Kidney (tissue), 14 donors: ENCODE data around the gene HDAC6. TPM values are rescaled to one million over a fixed set of nuclear protein-coding genes. Genes with fewer than 3 reads are reported as not detected.

Experiments
- DNase-seq, 5 donors: peaks; one replicate each; pipeline ENCODE4 v3.0.0-alpha.2; 2013 to 2020
- FAIRE-seq: peaks from 2 replicates; lab custom pipeline; 2012; peaks lifted over from hg19 to GRCh38; lab: Jason Lieb, UNC
- H3K27ac ChIP-seq, 2 donors: one replicate each; pipeline ENCODE4 v1.7.0; 2013; ENCODE audit warnings: low read depth in 2 of 2, low read length in 2 of 2, inconsistent platforms in 1 of 2
- H3K27me3 ChIP-seq: one replicate; pipeline ENCODE4 v1.7.1; 2013; ENCODE audit warnings: low read length, inconsistent platforms; ENCODE audit not compliant: control insufficient read depth, insufficient read depth
- H3K36me3 ChIP-seq, 3 donors: one replicate each; pipeline versions ENCODE4 v1.7.0 to v1.7.1; 2013; ENCODE audit warnings: low read length in 3 of 3, control low read depth in 1 of 3, inconsistent platforms in 1 of 3; ENCODE audit not compliant: insufficient read depth in 3 of 3, control insufficient read depth in 2 of 3
- H3K4me1 ChIP-seq, 3 donors: one replicate each; pipeline versions ENCODE4 v1.7.0 to v1.7.1; 2013; ENCODE audit warnings: low read length in 3 of 3, inconsistent platforms in 1 of 3, low read depth in 1 of 3; ENCODE audit not compliant: control insufficient read depth in 2 of 3, insufficient read depth in 2 of 3
- H3K4me3 ChIP-seq, 3 donors: one replicate each; pipeline versions ENCODE4 v1.7.0 to v1.8.1; 2013; ENCODE audit warnings: low read length in 3 of 3, control low read depth in 1 of 3, inconsistent platforms in 1 of 3
- H3K9ac ChIP-seq, 3 donors: one replicate each; pipeline versions ENCODE4 v1.7.0 to v1.7.1; 2013; ENCODE audit warnings: low read length in 3 of 3, control low read depth in 1 of 3, inconsistent platforms in 1 of 3
- H3K9me3 ChIP-seq, 3 donors: one replicate each; pipeline versions ENCODE4 v1.7.0 to v1.7.1; 2013; ENCODE audit warnings: low read length in 3 of 3, control low read depth in 1 of 3, inconsistent platforms in 1 of 3; ENCODE audit not compliant: control insufficient read depth in 2 of 3, insufficient read depth in 1 of 3
- intact Hi-C: fragments of 100-400 bp; cut with DNase I; formaldehyde crosslinking; loops from one replicate; pipeline ENCODE4 v1.11.1; 2022
- polyA plus RNA-seq: library from polyadenylated mRNA; stranded (reverse); fragments of 350-450 nt; fragmentation: Illumina TruSeq; extraction: RNeasy Lipid Tissue Mini Kit (QIAGEN cat#74804); gene quantifications from one replicate; pipeline ENCODE4 v1.2.3, GENCODE V29; 2014; ENCODE audit warnings: low read depth, low replicate concordance; ENCODE audit not compliant: insufficient read depth
- total RNA-seq: library from RNA; stranded (reverse); fragmentation: NEBNext Ultra II Directional; extraction: Animal tissue kit (Norgen Biotek cat#: 25700); gene quantifications from one replicate; pipeline ENCODE4 v1.2.1, GENCODE V29; 2021
- TF ChIP-seq, protein P1 (sequence below): IDR thresholded peaks from 3 replicates; pipeline ENCODE4 v1.5.1; 2012; ENCODE audit warnings: mild to moderate bottlenecking, moderate library complexity, borderline replicate concordance; ENCODE audit not compliant: insufficient read depth; ENCODE audit errors: extremely low read depth
- donor health status: control.
- donor health status: control.
- donor health status: control.
- donor health status: control.
- donor health status: control.
- donor health status: DM: yes; HTN: yes; CAD: no.
- donor health status: Normal renal cell carcinoma (clear cell type).

HDAC6 gene
- total and polyA plus RNA-seq, 2 donors from 2014 or later: 96.9 to 123 TPM

DNA sequence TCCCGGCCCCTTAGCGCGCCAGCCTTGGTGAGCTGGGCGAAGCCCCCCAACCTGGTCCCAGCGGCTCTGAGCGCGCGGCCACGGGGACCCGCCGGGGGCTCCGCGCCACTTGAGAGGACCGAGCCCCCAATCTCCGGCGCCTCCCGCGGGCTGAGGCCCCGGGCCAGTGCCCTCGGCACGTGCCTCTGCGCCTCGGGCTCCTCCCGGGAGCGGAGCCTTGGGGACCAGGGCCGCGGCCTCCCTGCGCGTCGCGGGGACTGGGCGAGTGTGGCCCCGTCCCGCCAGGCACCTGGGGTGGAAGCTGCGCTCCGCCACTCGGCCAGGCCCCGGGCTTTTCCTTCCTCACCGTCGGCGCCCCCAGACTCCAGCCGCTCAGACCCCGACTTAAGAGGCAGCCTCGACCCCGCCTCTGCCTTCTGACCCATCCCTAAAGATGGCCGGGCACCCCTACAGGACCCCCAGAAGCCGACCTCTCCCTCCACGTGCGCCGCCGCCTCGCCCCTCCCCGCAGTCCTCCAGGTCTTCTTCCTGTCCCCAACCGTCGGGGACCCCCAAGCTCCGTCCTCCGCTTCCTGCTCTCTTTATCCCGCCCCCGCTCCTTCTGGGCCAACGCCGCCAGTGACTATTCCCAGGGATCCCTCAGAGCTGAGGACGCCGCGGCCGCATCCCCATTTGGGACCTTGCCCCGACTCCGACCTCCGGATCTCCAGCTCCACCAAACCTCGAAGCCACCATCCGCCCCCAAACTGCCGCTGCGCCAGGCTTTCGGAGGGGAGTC lies 25.2 kb downstream of the HDAC6 start:
- Histone ChIP-seq H3K4me1 (no peaks in the 10 kb centered on the region), H3K27ac (no peak overlapping the region), H3K27me3 (no peaks in the 10 kb centered on the region), H3K36me3 (peaks cover 0 to 12% (median 9%) of the 10 kb centered on the region in 3 donors), H3K9ac (no peak overlapping the region), H3K4me3 (no peak overlapping the region), H3K9me3 (no peaks in the 10 kb centered on the region)
- intact Hi-C loops: no loop called here
- TF ChIP-seq, protein P1, sequence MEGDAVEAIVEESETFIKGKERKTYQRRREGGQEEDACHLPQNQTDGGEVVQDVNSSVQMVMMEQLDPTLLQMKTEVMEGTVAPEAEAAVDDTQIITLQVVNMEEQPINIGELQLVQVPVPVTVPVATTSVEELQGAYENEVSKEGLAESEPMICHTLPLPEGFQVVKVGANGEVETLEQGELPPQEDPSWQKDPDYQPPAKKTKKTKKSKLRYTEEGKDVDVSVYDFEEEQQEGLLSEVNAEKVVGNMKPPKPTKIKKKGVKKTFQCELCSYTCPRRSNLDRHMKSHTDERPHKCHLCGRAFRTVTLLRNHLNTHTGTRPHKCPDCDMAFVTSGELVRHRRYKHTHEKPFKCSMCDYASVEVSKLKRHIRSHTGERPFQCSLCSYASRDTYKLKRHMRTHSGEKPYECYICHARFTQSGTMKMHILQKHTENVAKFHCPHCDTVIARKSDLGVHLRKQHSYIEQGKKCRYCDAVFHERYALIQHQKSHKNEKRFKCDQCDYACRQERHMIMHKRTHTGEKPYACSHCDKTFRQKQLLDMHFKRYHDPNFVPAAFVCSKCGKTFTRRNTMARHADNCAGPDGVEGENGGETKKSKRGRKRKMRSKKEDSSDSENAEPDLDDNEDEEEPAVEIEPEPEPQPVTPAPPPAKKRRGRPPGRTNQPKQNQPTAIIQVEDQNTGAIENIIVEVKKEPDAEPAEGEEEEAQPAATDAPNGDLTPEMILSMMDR: no peak
- FAIRE-seq (no peak), DNase-seq (no peak)

DNA sequence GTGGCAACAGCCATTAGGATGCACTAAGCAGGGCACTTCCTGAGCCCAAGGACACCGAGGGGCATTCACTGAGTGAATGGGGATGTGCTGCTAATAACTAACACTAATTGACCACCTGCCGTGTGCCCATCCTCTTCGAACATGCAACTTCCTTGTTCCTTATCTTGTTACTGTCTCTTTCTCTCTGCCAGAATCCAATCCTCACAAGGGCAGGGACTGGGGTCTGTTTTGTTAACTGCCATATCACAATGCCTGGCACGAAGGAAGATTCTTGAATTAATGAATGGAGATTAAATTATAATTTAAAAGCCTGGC lies 25.7 kb downstream of the HDAC6 start:
- TF ChIP-seq, protein P1: no peak
- Histone ChIP-seq H3K4me3 (no peak overlapping the region), H3K27ac (no peak overlapping the region), H3K4me1 (no peaks in the 10 kb centered on the region), H3K36me3 (peaks cover 0 to 9% (median 6%) of the 10 kb centered on the region in 3 donors), H3K27me3 (no peaks in the 10 kb centered on the region), H3K9ac (no peak overlapping the region), H3K9me3 (no peaks in the 10 kb centered on the region)
- intact Hi-C loops: no loop called here
- FAIRE-seq (no peak), DNase-seq (no peak)

DNA sequence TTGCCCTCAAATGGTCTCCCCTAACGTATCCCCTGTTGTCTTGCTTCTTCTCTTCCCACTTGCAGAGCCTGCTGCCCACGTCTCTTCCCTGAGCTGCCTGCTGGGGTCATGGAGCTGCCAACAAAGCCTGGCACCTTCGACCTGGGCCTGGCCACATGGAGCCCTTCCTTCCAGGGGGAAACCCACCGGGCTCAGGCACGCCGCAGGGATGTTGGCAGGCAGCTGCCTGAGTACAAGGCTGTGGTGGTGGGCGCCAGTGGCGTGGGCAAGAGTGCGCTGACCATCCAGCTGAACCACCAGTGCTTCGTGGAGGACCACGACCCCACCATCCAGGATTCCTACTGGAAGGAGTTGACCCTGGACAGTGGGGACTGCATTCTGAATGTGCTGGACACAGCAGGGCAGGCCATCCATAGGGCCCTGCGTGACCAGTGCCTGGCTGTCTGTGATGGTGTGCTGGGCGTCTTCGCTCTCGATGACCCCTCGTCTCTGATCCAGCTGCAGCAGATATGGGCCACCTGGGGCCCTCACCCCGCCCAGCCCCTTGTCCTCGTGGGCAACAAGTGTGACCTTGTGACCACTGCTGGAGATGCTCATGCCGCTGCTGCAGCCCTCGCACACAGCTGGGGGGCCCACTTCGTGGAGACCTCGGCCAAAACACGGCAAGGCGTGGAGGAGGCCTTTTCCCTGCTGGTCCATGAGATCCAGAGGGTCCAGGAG lies 27.3 kb downstream of the HDAC6 start:
- TF ChIP-seq, protein P1: no peak
- no peaks in the 10 kb centered on the region for H3K27me3 ChIP-seq
- peaks cover 0 to 2% (median 0%) of the 10 kb centered on the region in 3 donors for H3K36me3 ChIP-seq
- H3K4me1 ChIP-seq: no peaks in the 10 kb centered on the region
- DNase-seq (no peak), FAIRE-seq (no peak)
- no peak overlapping the region for H3K27ac ChIP-seq
- no peaks in the 10 kb centered on the region for H3K9me3 ChIP-seq
- H3K4me3 ChIP-seq: no peak overlapping the region
- H3K9ac ChIP-seq: no peak overlapping the region
- intact Hi-C loops: no loop called here
